ENCODE measurements around the gene TOE1. TPM values are rescaled to one million over a fixed set of nuclear protein-coding genes. Genes with fewer than 3 reads are reported as not detected.

The TOE1 gene
- total and polyA plus RNA-seq, 9 of the 15 experiments (the other 6 are each of a cell fraction or from before 2014, with no cell fraction given): 32.1 to 85.7 (median 38.0) TPM

- no peak for TF ChIP-seq MAX (CRISPR knock-in tag; IDR thresholded peaks at IDR 0.05)
- peak; percentile 98 for TF ChIP-seq NFIC (IDR thresholded peaks at IDR 0.05)
- no peak for TF ChIP-seq ERF (CRISPR knock-in tag; IDR thresholded peaks at IDR 0.05)
- TF ChIP-seq ZNF121 (CRISPR knock-in tag; conservative IDR thresholded peaks at IDR 0.05): 0 out of 2 replicates have a peak, but pooled peaks have one; percentile 37
- no peak for TF ChIP-seq KDM4B (IDR thresholded peaks at IDR 0.05; ENCODE audit: borderline replicate concordance in 2 of 2, low read depth in 1 of 2)
- TF ChIP-seq SMAD1 (IDR thresholded peaks at IDR 0.05; ENCODE audit: low read depth, low read length, partially characterized antibody): peak; percentile 58
- no peak for TF ChIP-seq ZNF41 (CRISPR knock-in tag; conservative IDR thresholded peaks at IDR 0.05)
- no peak for TF ChIP-seq EP300 (IDR thresholded peaks at IDR 0.05; ENCODE audit: low read length)
- TF ChIP-seq ZNF143 (CRISPR knock-in tag; IDR thresholded peaks at IDR 0.05): no peak
- TF ChIP-seq CEBPG (CRISPR knock-in tag; IDR thresholded peaks at IDR 0.05): no peak
- peak; percentile 28 to 44; a peak in 1 of 4 replicates for TF ChIP-seq CEBPG (tag; conservative IDR thresholded peaks at IDR 0.05 in 1 of 2, IDR thresholded peaks at IDR 0.05 in 1 of 2)
Measured at GRCh38 chr1:45325851-45326506, 14.0 kb upstream of the TOE1 start (continued).

All from K562 (cell line).